NB4 (cell line): ENCODE data around the gene HAND1.

Source experiments
- DNase-seq: peaks from one replicate; pipeline ENCODE4 v3.0.0; 2010; ENCODE audit warnings: low read depth
- H3K4me3 ChIP-seq: one replicate; pipeline ENCODE4 v1.5.1; 2011; ENCODE audit warnings: mild to moderate bottlenecking, low read depth, low read length, moderate library complexity
- MAX ChIP-seq: IDR thresholded peaks from 2 replicates; pipeline ENCODE4 v1.6.1; 2011; ENCODE audit warnings: low read depth, low read length
- MYC ChIP-seq: IDR thresholded peaks from 2 replicates; pipeline ENCODE4 v1.6.1; 2011; ENCODE audit warnings: low read depth, low read length
- POLR2A ChIP-seq: IDR thresholded peaks from 2 replicates; pipeline ENCODE4 v1.6.1; 2011; ENCODE audit warnings: mild to moderate bottlenecking; ENCODE audit not compliant: insufficient read length; ENCODE audit errors: extremely low read depth
- TF ChIP-seq, protein P1 (sequence below): IDR thresholded peaks from one replicate; pipeline ENCODE4 v1.5.1; 2012; ENCODE audit warnings: low read depth, low read length

The HAND1 gene

DNA sequence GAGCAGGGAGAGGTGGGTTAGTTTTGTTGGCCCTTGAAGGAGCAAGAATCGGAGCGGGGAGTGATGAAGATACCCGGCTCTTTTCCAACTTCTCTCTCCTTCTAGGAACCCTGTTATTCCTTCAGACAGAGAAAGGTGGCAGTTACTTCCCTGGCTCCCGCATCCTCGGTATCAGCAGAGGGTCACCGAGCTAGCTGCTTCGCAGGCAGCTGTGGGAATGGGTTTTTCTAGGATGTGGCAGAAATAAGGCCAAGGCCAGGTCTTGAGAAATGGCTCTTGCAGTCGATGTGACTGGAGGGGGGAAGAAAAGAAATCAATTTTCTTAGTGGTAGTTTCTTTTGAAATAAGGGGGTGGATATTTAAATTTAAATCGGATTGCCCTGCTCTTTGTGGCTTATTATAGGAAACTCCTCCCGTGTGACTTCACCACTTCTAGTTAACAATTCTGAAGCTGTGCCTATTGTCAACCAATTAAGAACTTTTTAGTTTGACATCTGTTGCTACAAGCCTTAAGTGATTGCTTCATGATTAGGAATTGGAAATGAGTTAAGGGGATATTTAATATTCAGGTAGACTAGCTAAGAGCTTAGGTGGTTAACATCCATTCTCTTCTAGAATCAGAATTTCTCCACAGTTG, 30.8 kb downstream of the HAND1 start:
- DNase-seq = peak; percentile 22
- TF ChIP-seq MAX (no peak), POLR2A (no peak), MYC (no peak)
- TF ChIP-seq, protein P1, sequence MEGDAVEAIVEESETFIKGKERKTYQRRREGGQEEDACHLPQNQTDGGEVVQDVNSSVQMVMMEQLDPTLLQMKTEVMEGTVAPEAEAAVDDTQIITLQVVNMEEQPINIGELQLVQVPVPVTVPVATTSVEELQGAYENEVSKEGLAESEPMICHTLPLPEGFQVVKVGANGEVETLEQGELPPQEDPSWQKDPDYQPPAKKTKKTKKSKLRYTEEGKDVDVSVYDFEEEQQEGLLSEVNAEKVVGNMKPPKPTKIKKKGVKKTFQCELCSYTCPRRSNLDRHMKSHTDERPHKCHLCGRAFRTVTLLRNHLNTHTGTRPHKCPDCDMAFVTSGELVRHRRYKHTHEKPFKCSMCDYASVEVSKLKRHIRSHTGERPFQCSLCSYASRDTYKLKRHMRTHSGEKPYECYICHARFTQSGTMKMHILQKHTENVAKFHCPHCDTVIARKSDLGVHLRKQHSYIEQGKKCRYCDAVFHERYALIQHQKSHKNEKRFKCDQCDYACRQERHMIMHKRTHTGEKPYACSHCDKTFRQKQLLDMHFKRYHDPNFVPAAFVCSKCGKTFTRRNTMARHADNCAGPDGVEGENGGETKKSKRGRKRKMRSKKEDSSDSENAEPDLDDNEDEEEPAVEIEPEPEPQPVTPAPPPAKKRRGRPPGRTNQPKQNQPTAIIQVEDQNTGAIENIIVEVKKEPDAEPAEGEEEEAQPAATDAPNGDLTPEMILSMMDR = no peak

DNA sequence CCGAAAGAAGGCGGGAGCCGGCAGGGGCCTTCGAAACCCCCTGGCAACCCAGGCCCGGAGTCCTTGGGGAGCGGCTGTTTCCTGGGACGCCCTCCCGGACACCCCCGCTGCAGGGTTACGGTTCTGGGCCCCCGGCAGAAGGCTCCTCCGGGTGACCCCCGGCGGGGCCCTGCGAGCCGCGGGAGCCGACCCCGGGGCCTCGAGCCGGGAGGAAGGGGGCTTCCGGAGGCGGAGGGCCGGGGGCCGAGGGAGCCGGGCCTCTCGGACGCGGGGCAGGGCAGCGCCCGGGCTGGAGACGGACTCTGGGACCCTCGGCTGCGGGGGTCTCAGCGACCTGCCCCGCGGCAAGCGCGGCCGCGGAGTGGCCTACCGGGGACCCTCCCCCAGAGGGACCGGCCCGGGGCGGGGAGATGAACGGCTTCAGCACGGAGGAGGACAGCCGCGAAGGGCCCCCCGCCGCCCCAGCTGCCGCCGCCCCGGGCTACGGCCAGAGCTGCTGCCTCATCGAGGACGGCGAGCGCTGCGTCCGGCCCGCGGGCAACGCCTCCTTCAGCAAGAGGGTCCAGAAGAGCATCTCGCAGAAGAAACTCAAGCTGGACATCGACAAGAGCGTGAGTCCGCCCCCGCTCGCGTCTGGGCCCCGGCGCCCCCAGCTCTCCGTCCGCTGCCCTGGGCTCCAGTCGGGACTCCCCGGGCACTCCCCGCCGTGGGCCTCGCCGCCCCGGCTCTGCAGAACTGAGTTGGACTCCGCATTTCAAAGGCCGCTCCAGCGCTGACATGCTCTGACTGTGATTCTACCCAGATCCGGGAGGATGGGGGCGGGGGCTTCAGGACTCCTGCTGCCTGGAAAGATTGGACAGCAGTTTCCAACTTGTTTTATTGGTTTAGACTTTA, 31.6 kb downstream of the HAND1 start:
- TF ChIP-seq MAX (no peak), POLR2A (no peak), MYC (no peak)
- TF ChIP-seq, protein P1 = no peak
- DNase-seq = peak; percentile 53
- H3K4me3 ChIP-seq = peak overlapping the region; percentile 64

More for the DNA sequence above, 30.8 kb downstream of the HAND1 start:
- H3K4me3 ChIP-seq = peak overlapping the region; percentile 64

DNA sequence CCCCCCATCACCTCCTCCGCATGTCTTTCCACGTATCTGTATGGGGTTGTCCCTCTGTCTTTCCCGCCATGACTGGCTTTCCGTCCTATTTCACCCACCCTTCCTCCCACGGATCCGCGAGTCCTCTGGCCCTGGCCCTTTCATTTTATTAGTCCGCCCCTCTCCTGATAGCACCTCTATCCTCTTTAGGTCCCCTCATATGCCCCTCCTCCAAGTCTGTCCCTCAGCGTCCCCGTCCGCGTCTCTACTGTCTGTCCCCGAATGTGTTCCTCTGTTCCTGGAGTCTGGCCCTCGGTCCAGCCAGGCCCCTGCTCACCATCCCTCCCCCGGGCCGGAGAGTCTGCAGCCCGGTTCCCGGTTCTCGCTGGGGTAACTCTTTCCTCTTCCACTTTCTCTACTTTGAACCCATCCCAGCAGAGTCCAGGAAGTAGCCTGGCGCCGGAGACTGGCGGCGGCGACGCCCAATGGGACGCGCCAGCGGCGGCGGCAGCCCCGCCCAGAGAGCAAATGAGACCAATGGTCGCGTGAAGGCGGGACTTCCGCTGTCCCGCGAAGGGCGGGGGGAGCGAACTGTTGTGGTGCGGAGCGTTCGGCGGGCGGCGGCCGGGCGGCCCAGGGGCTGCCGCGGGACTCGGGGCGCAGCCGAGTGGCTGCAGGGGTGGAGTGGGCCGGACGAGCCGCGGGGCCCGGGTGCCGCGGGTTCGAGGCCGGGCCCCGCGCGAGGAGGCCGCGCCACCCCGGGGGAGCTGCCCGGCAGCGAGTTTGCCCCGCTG, 32.4 kb downstream of the HAND1 start, which contains the start of gene SAP30L:
SAP30L (plus strand) TSS at position 576 of the 773 bp plus-strand sequence. CDS start 608 bp downstream, outside the sequence.
- H3K4me3 ChIP-seq = peak within 1 kb of the TSS; percentile 76
- peak; percentile 93 for DNase-seq
- TF ChIP-seq MYC (no peak), POLR2A (peak; percentile 52)

DNA sequence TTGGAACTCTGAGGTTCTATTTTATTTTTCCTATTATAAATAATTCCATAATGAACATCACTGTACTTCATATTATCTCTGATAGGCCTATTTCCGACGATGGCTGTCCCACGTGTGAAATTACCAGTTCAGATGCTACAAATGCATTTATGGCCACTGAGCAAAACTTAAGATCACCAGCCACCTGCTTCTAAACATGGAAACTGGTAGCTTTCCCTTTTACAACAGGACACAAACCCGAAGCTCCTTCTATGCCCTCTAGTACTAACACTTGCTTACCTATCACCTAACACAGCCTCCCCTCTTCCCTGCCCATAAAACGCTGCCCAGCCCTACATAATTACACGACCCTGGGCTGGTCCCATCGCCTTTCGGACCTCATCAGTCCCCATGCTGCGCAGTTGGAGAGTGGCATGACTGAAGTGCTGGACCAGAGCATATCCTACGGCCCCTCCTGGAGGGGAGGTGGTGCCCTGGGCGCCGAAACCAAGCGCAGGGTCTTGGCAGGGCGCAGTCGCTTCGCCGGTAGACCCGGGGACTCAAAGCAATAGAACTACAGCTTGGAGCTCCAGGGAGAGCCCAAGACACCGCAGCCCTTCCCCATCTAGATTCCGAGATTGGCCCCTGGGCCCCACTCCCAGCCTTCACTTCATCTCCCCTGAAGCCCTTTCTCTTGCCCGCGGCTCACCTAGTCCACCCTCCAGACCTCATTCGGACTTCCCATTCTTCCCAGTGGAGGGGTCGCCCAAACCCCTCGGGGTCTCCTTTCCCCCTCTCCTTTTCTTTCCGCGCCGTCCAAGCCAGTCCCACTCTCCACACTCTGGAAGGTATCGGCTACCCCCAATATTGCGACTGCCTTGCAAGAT, 33.2 kb downstream of the HAND1 start:
- H3K4me3 ChIP-seq = peak overlapping the region; percentile 76
- peak; percentile 48 for DNase-seq
- no peak for TF ChIP-seq POLR2A
- peak; percentile 17; the same call in 1 of the 2 replicates for TF ChIP-seq MAX
- 0 out of 2 replicates have a peak, but pooled peaks have one; percentile 26 for TF ChIP-seq MYC
- TF ChIP-seq, protein P1 = no peak

GRCh38 chr5:154442801-154443200, 35.2 kb downstream of the HAND1 start:
- no peak for DNase-seq
- H3K4me3 ChIP-seq = no peak overlapping the region
- TF ChIP-seq MAX (no peak), POLR2A (no peak), MYC (no peak)
- TF ChIP-seq, protein P1 = no peak
